ENCODE results near the gene GLMN.

DNA sequence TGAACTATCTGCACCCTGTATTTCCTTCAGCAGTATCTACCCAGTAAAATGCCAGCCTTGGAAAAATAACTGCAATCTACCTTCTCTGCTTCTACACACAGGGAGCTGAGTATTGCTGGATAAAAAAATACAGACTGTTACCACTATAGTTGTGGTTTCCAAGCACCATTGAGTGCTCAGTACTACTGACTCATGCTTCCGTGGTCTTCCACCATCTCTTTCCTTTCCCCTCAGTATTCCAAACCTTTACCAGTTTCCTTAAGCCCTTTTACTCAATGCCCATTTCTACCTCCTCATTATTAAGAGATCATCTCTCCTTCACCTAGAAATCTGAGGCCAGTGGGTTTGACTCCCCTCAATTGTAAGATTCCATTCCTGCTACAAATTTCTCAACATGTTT lies 23.8 kb downstream of the GLMN start:
- TF ChIP-seq EZH2 (IDR thresholded peaks at IDR 0.05; ENCODE audit: low read length): no peak
- TF ChIP-seq, protein P1, sequence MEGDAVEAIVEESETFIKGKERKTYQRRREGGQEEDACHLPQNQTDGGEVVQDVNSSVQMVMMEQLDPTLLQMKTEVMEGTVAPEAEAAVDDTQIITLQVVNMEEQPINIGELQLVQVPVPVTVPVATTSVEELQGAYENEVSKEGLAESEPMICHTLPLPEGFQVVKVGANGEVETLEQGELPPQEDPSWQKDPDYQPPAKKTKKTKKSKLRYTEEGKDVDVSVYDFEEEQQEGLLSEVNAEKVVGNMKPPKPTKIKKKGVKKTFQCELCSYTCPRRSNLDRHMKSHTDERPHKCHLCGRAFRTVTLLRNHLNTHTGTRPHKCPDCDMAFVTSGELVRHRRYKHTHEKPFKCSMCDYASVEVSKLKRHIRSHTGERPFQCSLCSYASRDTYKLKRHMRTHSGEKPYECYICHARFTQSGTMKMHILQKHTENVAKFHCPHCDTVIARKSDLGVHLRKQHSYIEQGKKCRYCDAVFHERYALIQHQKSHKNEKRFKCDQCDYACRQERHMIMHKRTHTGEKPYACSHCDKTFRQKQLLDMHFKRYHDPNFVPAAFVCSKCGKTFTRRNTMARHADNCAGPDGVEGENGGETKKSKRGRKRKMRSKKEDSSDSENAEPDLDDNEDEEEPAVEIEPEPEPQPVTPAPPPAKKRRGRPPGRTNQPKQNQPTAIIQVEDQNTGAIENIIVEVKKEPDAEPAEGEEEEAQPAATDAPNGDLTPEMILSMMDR (optimal IDR thresholded peaks at IDR 0.05 in 1 of 3, IDR thresholded peaks at IDR 0.05 in 1 of 3, conservative IDR thresholded peaks at IDR 0.05 in 1 of 3; ENCODE audit: extremely low read depth in 1 of 3, insufficient read depth in 2 of 3, low read length in 3 of 3): no peak
